ENCODE measurements around the gene WNT7A. TPM values are rescaled to one million over a fixed set of nuclear protein-coding genes. Genes with fewer than 3 reads are reported as not detected.

WNT7A gene
- total RNA-seq, 1 donor from 2014 or later = not detected

DNA sequence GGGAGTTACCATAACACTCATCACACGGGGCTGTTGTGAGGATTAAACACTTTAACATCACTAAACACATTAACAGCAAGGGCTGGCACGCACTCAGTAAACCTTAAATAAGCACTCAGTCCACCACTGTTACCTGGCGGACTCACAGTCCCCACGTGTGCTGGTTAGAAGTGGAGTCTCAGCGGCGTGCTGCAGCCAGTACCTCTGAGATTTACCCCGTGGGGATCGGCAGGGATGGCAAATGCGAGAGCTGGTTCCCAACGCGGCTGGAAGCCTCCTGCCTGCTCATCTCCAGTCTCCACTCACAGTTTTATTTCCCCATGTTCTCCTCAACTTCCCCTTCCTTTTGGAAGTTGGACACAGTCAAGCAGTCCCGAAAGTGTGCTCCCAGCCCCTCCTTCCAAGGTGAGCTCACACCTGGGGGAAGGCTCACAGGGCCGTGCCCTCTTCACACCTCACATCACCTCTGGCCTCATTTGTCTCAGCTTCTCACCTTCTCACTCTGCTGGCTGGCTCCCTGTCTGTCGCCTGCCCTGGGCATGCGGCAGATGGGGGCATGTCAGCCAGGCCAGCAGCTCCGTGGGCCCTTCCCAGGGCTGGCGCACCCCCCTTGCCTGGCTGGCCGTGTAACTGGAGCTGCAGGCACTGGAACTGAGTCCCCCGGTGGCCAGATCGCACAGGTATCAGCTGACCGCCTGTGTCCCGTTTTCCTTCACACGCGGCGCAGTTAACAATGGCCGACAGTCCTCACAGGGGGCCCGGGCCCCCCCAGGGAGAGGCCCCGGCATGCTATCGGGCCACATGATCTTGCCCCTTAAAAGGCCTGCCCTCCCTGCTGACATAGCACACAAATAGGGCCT, 87.1 kb downstream of the WNT7A start:
- H3K4me3 Mint-ChIP-seq (ENCODE audit: unreplicated experiment) = no peak overlapping the region
- H3K9me3 Mint-ChIP-seq (ENCODE audit: unreplicated experiment) = no peaks in the 10 kb centered on the region
- DNase-seq (ENCODE audit: low spot score) = no peak
- H3K4me1 Mint-ChIP-seq (ENCODE audit: unreplicated experiment) = peaks cover 16% of the 10 kb centered on the region
- H3K27ac Mint-ChIP-seq (ENCODE audit: unreplicated experiment) = no peak overlapping the region
- no peaks in the 10 kb centered on the region for H3K36me3 Mint-ChIP-seq (ENCODE audit: low read depth, unreplicated experiment)
- TF ChIP-seq, protein P1, sequence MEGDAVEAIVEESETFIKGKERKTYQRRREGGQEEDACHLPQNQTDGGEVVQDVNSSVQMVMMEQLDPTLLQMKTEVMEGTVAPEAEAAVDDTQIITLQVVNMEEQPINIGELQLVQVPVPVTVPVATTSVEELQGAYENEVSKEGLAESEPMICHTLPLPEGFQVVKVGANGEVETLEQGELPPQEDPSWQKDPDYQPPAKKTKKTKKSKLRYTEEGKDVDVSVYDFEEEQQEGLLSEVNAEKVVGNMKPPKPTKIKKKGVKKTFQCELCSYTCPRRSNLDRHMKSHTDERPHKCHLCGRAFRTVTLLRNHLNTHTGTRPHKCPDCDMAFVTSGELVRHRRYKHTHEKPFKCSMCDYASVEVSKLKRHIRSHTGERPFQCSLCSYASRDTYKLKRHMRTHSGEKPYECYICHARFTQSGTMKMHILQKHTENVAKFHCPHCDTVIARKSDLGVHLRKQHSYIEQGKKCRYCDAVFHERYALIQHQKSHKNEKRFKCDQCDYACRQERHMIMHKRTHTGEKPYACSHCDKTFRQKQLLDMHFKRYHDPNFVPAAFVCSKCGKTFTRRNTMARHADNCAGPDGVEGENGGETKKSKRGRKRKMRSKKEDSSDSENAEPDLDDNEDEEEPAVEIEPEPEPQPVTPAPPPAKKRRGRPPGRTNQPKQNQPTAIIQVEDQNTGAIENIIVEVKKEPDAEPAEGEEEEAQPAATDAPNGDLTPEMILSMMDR (IDR thresholded peaks at IDR 0.05; ENCODE audit: unreplicated experiment) = no peak
- H3K27me3 Mint-ChIP-seq (ENCODE audit: unreplicated experiment) = peaks cover 13% of the 10 kb centered on the region

DNA sequence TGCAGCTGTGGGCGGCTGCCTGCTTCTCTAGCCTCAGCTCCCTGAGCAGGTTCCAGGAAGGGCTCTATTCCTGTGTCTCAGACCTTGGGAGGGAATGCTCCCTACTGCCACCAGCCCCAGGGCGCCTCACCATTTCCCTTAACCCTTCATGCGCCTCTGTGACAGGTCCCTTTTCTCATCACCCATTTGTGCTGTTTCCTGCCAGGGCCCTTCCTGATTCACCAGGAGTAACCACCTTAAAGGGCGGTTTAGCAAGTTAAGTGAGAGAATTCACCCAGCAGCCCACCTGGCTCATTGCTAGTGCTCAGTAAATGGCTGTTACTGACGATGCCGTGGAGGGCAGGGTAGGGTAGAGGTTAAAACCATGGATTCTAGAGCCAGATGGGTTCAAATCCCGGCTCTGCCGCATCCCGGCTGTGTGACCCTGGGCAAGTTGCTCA, 87.8 kb downstream of the WNT7A start:
- Mint-ChIP-seq H3K27me3 (ENCODE audit: unreplicated experiment) (peaks cover 13% of the 10 kb centered on the region), H3K4me1 (ENCODE audit: unreplicated experiment) (peaks cover 16% of the 10 kb centered on the region), H3K9me3 (ENCODE audit: unreplicated experiment) (no peaks in the 10 kb centered on the region), H3K27ac (ENCODE audit: unreplicated experiment) (no peak overlapping the region), H3K36me3 (ENCODE audit: low read depth, unreplicated experiment) (no peaks in the 10 kb centered on the region), H3K4me3 (ENCODE audit: unreplicated experiment) (no peak overlapping the region)
- no peak for DNase-seq (ENCODE audit: low spot score)
- TF ChIP-seq, protein P1 (IDR thresholded peaks at IDR 0.05; ENCODE audit: unreplicated experiment) = no peak

DNA sequence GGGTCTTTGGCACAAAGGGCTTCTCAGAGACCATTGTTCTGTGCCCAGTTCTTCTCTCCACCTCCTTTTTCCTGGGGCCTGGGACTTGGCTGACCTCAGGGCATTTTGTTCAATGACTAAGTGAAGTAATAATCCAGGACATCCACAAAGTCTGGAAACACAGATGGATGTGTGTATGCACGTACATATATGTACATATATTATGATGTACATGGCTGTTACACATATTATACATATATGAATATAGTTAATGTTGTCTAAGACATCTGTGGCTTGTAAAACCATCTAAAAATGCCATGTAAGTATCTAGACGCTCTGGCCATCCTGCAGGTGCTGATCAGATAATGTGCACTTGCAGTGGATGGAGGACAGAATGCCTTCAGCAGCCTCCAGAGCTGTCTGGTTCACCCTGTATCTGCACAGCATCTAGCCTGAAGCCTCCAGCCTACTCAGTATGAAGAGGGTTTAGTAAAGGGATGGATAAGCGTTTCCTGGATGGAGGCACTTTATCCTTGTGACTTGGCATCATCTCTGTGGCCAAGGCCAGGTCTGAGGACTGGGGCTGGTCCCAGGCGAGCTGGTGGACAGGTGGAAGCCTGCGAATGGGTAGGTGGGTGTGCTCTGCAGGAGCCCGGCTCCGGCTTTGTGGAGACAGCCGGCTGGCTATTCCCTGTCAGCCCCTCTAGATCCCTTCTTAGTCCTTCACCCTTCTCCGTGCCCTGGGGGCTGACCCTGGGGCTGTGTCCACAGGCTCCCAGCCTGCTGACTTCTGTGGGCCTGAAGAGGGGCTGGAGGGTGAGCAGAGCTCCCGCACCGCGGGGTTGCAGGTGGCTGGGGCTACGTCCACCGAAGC, 88.4 kb downstream of the WNT7A start:
- TF ChIP-seq, protein P1 (IDR thresholded peaks at IDR 0.05; ENCODE audit: unreplicated experiment) = no peak
- peaks cover 13% of the 10 kb centered on the region for H3K27me3 Mint-ChIP-seq (ENCODE audit: unreplicated experiment)
- H3K4me3 Mint-ChIP-seq (ENCODE audit: unreplicated experiment) = no peak overlapping the region
- H3K36me3 Mint-ChIP-seq (ENCODE audit: low read depth, unreplicated experiment) = no peaks in the 10 kb centered on the region
- DNase-seq (ENCODE audit: low spot score) = no peak
- peaks cover 11% of the 10 kb centered on the region for H3K4me1 Mint-ChIP-seq (ENCODE audit: unreplicated experiment)
- H3K27ac Mint-ChIP-seq (ENCODE audit: unreplicated experiment) = no peak overlapping the region
- H3K9me3 Mint-ChIP-seq (ENCODE audit: unreplicated experiment) = no peaks in the 10 kb centered on the region

DNA sequence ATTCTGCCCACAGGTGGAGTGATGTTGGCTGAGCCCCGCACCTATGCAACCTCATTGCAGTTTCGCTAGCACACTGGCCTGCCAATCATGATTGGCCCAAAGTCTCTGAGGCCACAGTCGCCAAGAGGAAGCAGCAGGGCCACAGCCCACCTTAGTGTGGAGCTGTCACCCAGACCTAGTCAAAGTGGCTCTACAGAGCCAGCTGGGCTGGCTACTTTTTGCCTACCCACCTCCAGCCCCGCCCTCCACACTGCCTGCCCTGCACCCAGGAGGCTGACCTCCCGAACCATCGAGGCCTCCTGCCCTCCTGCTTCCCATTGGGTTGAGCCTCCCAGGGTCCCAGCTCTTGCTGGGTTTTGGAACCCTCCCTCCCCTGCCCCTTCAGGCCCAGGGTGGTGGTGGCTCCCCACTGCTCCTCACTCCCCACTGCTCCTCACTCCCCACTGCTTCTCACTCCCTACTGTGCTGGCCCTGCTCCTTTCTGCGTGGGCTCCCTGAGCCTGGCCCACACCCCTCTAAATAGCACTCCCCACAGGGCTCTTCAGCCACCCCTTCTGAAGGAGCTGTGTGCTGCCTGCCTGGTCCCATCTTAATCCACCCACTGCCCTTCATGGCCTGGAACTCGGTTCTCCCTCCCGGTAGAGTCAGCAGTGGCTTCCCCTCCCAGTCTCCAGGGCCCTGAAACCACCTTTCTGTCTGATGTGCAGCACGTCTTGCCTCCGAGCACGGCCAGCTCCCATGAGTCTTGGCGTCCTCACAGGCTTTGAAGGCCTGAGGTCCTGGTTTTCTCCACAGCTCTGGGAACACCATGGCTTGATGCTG, 89.3 kb downstream of the WNT7A start:
- Mint-ChIP-seq H3K27ac (ENCODE audit: unreplicated experiment) (no peak overlapping the region), H3K27me3 (ENCODE audit: unreplicated experiment) (peaks cover 11% of the 10 kb centered on the region)
- no peak for DNase-seq (ENCODE audit: low spot score)

More for the DNA sequence above, 89.3 kb downstream of the WNT7A start:
- peaks cover 4% of the 10 kb centered on the region for H3K4me1 Mint-ChIP-seq (ENCODE audit: unreplicated experiment)
- TF ChIP-seq, protein P1 (IDR thresholded peaks at IDR 0.05; ENCODE audit: unreplicated experiment) = no peak
- H3K36me3 Mint-ChIP-seq (ENCODE audit: low read depth, unreplicated experiment) = no peaks in the 10 kb centered on the region
- no peak overlapping the region for H3K4me3 Mint-ChIP-seq (ENCODE audit: unreplicated experiment)
- H3K9me3 Mint-ChIP-seq (ENCODE audit: unreplicated experiment) = no peaks in the 10 kb centered on the region

Measured in endothelial cell (in vitro differentiated cells).